HG02870 (cell line): Measurements from ENCODE around the gene NUMB.
"Not testable (repeated sequence)": the region's sequence is repeated elsewhere in the genome, so short reads cannot be mapped to it uniquely, and the experiment has no call there.

Experiments
- ATAC-seq: cut with Tn5 transposase; IDR thresholded peaks from one replicate; pipeline ENCODE4 v1.9.1; 2021; ENCODE audit warnings: mild to moderate bottlenecking, moderate library complexity; ENCODE audit not compliant: unreplicated experiment

NUMB gene

DNA sequence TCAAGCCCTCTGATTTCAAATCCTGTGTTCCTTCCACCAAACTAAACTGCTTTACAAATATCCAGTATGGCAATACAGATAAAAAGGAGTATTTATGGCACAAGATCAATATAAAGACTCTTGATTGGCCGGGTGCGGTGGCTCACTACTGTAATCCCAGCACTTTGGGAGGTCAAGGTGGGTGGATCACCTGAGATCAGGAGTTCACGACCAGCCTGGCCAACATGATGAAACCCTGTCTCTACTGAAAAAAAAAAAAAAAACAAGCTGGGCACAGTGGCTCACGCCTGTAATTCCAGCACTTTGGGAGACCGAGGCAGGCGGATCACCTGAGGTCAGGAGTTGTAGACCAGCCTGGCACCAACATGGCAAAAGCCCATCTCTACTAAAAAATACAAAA is 35.3 kb downstream of the NUMB start:
- ATAC-seq = not testable (repeated sequence)

GRCh38 chr14:73422515-73422914 is 35.8 kb downstream of the NUMB start:
- no peak for ATAC-seq

DNA sequence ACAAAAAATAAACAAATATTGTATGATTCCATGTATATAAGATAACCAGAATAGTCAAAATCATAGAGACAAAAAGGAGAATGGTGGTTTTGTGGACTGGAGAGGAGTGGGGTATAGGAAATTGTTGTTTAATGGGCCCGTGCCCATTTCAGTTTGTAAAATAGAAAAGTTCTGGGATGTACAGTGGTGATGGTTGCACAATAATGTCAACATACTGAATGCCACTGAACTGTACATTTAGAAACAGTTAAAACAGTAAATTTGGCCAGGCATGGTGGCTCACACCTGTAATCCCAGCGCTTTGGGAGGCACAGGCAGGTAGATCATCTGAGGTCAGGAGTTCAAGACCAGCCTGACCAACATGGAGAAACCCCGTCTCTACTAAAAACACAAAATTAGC is 40.1 kb downstream of the NUMB start:
- no peak for ATAC-seq

GRCh38 chr14:73406248-73406647 is 52.1 kb downstream of the NUMB start:
- not testable (repeated sequence) for ATAC-seq

GRCh38 chr14:73403181-73403752 is 55.1 kb downstream of the NUMB start:
- no peak for ATAC-seq

DNA sequence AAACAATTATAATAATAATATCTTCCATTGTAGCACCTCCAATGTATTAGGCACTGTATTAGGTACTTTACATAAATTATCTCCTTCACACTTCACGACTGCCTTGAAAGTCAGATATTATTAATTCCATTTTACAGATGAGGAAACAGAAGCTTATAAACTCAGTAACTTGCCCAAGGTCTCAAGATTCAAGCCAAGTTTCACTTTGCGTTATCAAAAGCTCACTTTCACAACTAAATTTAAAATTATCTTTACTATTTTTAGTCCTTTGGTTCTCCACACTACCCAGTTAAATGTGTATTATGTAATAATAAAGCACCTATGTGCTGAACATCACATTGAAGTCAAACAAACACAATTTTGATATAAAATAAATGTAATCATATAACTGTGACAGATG is 55.8 kb downstream of the NUMB start:
- ATAC-seq = no peak

DNA sequence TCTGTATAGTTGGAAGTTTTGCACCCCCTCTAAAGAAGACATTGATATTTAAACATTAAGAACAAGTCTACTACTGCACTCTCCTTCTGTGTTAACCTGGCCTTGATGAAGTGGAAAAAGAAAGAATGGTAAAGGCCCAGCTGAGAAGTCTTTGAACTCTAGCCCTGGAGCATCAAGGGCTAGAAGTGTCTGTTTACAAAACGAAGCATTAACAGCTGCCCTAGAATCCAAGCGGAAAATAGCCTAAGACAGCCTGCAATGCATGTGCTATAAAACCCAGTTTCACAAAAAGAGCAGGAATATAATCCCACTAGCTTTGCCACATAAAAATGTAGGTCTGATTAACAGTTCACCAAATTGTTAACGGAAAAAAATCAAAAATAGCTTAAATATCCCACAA is 60.5 kb downstream of the NUMB start:
- ATAC-seq = no peak

- ATAC-seq = no peak
Observed at GRCh38 chr14:73394317-73394716, 64.0 kb downstream of the NUMB start.

- no peak for ATAC-seq
Observed at GRCh38 chr14:73393375-73393774, 65.0 kb downstream of the NUMB start.

GRCh38 chr14:73392329-73393257 is 65.8 kb downstream of the NUMB start:
- no peak for ATAC-seq

GRCh38 chr14:73387860-73388259 is 70.5 kb downstream of the NUMB start:
- not testable (repeated sequence) for ATAC-seq

GRCh38 chr14:73386342-73386741 is 72.0 kb downstream of the NUMB start:
- no peak for ATAC-seq

DNA sequence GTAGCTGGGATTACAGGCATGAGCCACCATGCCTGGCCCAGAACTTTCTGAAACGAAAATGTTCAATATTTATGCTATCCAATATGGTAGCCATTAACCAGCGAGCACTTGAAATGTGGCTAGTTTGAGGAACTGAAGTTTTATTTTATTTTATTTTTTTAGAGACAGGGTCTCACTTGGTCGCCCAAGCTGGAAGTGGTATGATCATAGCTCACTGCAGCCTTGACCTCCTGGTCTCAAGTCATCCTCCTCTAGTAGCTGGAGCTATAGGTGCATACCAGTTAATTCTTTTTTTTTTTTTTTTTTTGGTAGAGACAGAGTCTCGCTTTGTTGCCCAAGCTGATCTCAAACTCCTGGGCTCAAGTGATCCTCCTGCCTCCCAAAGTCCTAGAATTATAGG is 73.3 kb downstream of the NUMB start:
- ATAC-seq = not testable (repeated sequence)

DNA sequence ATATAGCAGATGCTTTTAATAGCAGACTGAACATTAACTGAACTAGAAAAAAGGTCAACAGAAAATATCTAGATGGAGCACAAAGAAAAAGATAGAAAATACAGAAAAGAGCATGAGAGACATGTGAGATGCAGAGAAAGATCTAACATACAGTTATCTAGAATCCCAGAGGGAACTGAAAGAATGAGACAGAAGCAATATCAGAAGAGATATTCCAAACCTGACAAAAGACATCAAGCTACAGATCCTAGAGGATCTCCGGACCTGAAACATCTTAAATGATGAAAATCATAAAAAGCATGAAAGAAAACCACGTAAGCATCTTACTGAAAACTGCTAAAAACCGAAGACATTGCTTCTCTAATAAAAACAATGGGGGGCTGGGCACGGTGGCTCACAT is 75.0 kb downstream of the NUMB start:
- ATAC-seq = no peak

DNA sequence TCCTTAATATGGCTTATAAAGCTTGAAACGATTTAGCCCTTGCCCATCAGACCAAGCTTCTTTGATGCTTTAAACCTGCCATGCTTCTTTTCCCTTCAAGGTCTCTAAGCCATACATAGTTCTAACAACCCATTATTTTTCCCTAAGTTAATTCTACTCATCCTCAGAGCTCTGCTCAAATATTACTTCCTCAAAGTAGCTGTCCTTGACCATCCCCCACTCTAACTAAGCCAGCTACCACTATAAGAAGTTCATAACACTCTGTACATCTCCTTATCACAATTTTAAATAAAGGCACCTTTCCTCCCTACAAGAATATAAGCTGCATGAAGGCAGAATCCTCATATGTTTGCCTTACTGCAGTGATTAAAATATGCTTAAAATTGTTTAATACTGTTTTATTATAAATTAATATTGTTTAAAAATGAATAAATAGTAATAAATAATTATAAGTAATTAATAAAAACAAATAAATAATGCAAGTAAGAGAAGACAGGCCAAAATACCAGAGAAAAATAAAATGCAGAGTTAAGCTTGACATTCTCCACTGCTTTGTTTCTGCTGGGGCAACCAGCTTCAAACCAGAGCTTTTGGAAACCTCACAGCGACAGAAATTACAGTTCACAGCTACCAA is 76.8 kb downstream of the NUMB start:
- ATAC-seq = no peak

DNA sequence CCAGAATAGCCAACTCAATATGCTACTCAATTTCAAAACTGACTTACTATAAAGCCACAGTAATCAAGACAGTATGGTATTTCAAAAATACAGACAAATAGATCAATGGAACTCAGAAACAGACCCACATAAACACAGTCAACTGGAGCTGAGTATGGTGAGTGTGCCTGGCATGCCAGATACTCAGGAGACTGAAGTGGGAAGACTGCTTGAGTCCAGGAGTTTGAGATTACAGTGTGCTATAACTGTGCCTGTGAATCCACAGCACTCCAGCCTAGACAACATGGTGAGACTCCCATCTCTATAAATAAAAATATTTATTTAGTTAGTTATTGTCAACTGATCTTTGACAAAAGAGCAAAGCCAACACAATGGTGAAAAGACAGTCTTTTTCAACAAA is 81.8 kb downstream of the NUMB start:
- no peak for ATAC-seq

GRCh38 chr14:73375861-73376260 is 82.5 kb downstream of the NUMB start:
- ATAC-seq = no peak

DNA sequence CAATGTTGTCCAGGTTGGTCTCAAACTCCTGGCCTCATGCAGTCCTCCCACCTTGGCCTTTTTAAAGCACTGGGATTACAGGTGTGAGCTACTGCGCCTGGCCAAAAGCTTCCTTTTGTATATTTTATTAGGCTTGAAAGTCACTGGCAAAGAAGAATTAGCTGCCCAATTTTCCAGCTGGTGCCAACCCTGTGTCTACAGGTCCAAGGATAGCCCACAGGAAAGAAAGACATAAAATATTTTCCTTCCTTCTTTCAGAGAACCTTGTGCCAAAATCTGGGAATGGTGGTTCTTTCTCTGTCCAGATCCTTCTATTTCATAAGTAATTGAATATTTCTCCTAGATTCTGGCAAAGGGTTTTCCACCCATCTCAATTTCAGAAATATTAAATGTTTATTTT is 84.1 kb downstream of the NUMB start:
- no peak for ATAC-seq

- ATAC-seq = no peak
Observed at GRCh38 chr14:73372529-73372928, 85.8 kb downstream of the NUMB start.

DNA sequence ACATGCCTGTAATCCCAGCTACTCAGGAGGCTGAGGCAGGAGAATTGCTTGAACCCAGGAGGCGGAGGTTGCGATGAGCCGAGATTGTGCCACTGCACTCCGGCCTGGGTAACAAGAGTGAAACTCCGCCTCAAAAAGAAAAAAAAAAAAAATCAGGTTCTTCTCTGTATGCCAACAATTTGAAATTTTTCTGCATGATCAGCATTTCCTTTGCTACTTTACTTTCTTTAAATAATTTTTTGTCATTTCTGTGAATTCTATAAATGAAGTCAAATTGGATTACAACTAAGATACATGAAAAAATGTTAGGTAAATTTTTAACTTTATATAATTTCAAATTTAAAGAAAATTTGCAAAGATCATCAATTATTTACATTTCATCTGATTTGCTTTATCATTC is 87.8 kb downstream of the NUMB start:
- no peak for ATAC-seq

GRCh38 chr14:73369428-73369827 is 88.9 kb downstream of the NUMB start:
- ATAC-seq = no peak

DNA sequence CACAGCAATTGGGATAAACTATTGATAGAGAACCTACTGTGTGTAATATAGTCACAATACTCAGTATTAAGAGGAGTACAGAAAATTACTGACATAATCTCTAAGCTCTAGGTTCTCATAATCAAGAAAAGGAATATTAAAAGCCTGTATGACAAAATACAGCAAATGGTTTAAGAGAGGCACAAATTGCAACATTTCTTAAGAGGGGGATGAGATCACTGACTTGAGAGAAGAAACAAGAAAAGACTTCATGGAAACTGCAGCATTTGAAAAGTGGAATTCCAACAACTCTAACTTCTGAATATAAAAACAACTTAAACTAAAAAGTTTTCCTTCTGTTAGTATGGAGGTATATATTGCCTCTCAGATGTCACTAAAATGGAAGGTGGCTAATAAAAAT is 89.7 kb downstream of the NUMB start:
- ATAC-seq = no peak
